Liver (tissue), 3 donors: ENCODE measurements around the gene PTH2.

Source experiments
- GABPA ChIP-seq, 2 donors: IDR thresholded peaks in 1 of 2; conservative IDR thresholded peaks in 1 of 2; 2 replicates each; pipeline ENCODE4 v1.6.1; 2016; ENCODE audit warnings: antibody characterized with exemption in 2 of 2, mild to moderate bottlenecking in 1 of 2, moderate library complexity in 1 of 2
- HNF4G ChIP-seq: IDR thresholded peaks from 2 replicates; pipeline ENCODE4 v1.6.1; 2016; ENCODE audit warnings: antibody characterized with exemption
- TAF1 ChIP-seq: conservative IDR thresholded peaks from 2 replicates; pipeline ENCODE4 v1.6.1; 2016; ENCODE audit warnings: antibody characterized with exemption, mild to moderate bottlenecking
- TF ChIP-seq, protein P1 (sequence below): fragments of 150-350 bp; IDR thresholded peaks from 2 replicates; pipeline ENCODE4 v1.5.1; 2017; ENCODE audit warnings: improper control_type of control experiment, low read depth, low read length; ENCODE audit not compliant: missing input control
- TF ChIP-seq, protein P2 (sequence below): IDR thresholded peaks from 2 replicates; pipeline ENCODE4 v1.6.1; 2016; ENCODE audit warnings: antibody characterized with exemption, mild to moderate bottlenecking
- donor health status: healthy.
- donor health status: healthy.

DNA sequence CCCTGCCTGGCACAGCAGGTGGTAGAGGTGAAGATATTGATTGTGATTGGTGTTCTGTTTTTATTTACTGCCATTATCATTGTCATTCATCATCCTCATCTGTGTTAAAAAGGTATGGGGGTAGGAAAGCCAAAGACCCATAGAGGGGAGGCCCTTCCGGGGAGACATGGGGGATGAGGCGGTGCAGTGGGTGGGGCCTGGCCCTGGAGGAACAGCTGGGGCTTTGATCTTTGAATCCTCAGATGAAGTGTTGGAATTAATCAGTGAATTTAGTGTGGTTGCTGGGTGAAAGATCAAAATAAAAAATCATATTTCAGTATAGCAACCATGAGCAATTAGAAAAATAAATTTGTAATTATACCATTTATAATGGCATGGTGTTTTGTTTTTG is 7.4 kb downstream of the PTH2 start:
- TF ChIP-seq, protein P1, sequence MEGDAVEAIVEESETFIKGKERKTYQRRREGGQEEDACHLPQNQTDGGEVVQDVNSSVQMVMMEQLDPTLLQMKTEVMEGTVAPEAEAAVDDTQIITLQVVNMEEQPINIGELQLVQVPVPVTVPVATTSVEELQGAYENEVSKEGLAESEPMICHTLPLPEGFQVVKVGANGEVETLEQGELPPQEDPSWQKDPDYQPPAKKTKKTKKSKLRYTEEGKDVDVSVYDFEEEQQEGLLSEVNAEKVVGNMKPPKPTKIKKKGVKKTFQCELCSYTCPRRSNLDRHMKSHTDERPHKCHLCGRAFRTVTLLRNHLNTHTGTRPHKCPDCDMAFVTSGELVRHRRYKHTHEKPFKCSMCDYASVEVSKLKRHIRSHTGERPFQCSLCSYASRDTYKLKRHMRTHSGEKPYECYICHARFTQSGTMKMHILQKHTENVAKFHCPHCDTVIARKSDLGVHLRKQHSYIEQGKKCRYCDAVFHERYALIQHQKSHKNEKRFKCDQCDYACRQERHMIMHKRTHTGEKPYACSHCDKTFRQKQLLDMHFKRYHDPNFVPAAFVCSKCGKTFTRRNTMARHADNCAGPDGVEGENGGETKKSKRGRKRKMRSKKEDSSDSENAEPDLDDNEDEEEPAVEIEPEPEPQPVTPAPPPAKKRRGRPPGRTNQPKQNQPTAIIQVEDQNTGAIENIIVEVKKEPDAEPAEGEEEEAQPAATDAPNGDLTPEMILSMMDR: no peak
- TF ChIP-seq GABPA (IDR thresholded peaks at IDR 0.05 in 1 of 2, conservative IDR thresholded peaks at IDR 0.05 in 1 of 2): no peak
- TF ChIP-seq, protein P2, sequence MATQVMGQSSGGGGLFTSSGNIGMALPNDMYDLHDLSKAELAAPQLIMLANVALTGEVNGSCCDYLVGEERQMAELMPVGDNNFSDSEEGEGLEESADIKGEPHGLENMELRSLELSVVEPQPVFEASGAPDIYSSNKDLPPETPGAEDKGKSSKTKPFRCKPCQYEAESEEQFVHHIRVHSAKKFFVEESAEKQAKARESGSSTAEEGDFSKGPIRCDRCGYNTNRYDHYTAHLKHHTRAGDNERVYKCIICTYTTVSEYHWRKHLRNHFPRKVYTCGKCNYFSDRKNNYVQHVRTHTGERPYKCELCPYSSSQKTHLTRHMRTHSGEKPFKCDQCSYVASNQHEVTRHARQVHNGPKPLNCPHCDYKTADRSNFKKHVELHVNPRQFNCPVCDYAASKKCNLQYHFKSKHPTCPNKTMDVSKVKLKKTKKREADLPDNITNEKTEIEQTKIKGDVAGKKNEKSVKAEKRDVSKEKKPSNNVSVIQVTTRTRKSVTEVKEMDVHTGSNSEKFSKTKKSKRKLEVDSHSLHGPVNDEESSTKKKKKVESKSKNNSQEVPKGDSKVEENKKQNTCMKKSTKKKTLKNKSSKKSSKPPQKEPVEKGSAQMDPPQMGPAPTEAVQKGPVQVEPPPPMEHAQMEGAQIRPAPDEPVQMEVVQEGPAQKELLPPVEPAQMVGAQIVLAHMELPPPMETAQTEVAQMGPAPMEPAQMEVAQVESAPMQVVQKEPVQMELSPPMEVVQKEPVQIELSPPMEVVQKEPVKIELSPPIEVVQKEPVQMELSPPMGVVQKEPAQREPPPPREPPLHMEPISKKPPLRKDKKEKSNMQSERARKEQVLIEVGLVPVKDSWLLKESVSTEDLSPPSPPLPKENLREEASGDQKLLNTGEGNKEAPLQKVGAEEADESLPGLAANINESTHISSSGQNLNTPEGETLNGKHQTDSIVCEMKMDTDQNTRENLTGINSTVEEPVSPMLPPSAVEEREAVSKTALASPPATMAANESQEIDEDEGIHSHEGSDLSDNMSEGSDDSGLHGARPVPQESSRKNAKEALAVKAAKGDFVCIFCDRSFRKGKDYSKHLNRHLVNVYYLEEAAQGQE: no peak
- no peak for TF ChIP-seq TAF1
- TF ChIP-seq HNF4G: no peak
